ENCODE results near the gene NCBP3.
"Not testable (repeated sequence)": the region's sequence is repeated elsewhere in the genome, so short reads cannot be mapped to it uniquely, and the experiment has no call there.

Gene NCBP3

DNA sequence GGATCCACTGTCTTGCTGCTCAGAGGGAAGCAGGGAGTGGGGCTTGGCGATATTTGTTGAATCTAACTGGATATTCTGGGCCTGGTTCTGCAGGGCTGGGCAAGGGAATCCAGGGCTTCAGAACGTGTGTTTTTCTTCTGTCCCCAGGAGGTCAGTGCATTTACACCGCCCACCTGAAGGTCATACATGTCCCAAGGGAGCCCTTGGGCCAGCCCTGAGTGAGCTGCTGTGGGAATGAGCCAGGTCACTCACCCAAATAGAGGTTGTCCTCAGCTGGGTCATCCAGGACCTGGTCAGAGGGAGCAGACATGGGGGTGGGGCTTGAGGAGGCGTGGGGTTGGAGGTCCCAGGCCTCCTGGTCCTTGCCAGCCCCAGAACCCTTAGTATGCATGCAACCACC, 36.2 kb upstream of the NCBP3 start:
- DNase-seq (ENCODE audit: low read depth), result no peak

DNA sequence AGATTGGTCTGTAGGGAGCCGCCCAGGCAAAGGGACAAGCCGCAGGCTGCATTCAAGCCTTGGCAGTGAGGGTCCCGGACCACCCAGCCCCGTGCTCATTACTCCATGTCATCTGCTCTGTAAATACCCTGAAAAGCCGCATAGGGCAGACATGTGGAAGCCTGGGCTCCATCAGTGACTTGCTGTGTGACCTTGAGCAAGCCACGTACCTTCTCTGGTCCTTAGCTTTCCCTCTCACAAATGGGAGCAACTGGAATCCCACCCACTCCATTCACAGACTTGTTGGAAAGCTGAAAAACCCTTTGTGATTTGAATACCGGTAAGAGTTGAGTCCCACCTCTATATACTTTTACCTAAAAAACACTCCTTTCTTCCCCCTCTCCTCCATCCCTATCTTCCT, 34.9 kb upstream of the NCBP3 start:
- DNase-seq (ENCODE audit: low read depth), result no peak

DNA sequence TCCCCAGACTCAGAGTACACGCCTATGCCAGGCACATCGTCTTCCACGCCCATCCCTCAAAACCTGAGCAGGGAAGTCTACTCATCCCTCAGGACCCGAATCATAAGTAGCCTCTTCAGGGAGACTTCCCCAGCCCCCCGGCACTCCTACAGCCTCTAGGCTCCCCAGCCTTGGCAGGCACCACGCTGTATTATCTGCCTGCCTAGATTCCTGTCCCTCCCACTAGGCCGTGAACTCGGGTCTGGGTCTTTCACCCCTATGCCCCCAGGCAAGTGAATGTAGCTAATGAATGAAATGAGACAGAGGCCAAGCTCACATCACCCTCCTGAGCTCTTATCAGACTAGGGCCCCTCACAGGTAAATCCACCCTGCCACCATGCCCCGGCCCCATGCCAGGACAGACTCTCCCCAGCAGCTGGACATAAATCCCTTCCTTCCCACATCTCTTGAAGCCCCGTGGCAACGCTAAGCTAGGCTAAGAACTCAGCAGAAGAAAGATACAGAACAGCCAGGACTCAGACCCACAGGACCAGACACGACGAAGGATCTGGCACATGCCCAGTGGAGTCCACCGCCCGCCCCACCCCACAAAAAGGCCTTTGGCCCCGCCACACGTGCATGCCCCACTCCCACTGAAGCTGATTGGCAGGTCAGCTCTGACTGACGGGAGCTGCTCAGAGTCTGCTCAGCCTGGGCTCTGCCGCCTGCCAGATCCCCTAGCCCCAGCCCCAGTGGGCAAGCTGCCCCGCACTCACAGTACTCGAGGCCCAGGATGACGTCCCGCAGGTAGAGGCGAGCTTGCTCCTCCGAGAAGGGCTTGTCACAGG, 33.8 kb upstream of the NCBP3 start:
- DNase-seq (ENCODE audit: low read depth), result no peak

DNA sequence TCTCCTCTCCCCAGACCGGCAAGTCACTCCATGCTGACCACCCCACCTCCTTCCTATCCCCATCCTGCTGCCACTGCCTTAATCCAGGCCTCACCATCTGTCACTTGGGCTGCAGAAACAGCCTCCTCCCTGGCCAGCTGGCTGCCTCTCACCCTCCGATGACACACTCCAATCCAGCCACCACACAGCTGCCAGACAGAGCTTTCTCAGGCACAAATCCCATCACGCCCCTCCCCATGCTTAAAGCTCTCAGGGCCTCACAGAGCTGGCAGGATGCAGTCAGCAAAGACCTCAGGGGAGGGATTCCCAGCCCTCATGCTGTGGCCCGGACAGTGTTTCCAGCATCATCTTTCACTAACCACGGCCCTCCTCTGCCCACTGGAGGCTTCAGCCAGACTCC, 33.1 kb upstream of the NCBP3 start:
- DNase-seq (ENCODE audit: low read depth), result no peak

DNA sequence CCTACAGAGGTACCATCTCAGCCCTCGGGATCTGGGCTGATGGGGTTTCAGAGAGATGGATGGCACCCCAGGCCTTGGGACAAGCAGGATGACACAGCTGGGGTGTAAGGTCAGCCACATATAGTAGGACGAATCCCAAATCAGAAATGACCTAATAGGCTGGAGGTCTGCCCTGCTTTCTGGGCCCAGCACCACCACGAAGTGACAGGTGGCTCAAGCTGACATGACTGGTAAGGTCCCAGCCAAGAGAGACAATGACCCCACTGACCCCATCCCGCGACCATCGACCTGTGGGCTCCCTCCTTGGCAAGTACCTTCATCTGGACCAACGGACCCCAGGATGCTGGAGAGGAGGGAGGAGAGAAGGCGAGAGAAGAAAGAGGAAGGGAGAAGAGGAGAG, 31.2 kb upstream of the NCBP3 start:
- no peak for DNase-seq (ENCODE audit: low read depth)

DNA sequence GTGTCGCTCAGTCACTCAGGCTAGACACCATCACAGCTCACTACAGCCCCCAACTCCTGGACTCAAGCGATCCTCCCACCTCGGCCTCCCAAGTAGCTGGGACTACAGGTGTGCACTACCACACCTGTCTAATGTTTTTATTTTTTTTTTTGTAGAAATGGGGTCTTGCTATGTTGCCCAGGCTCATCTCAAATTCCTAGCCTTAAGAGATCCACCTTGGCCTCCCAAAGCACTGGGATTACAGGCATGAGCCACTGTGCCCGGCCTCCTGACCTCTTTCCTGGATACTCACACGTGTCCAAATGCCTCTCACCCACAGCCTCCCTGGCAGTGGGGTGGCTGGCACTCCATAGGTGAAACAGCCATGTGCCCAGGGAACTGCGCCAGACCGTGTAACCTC, 29.3 kb upstream of the NCBP3 start:
- DNase-seq (ENCODE audit: low read depth), result no peak

DNA sequence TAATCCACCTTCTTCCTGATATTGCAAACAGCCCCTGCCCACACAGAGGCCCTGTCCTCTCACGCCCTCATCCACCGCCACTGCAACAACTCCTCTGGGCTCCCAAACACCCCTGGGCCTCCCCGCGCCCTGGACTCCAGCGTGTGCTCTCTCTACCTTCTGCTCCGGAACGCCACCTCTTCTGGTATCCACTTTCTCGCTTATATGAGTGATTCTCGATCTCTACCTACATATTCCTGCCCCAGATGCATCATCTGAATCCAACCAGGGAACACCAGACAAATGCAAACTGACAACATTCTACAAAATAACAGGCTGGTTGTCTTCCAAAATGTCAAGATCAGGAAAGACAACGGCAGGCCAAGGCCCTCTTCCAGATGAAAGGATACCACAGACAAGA, 27.8 kb upstream of the NCBP3 start:
- DNase-seq (ENCODE audit: low read depth), result no peak

DNA sequence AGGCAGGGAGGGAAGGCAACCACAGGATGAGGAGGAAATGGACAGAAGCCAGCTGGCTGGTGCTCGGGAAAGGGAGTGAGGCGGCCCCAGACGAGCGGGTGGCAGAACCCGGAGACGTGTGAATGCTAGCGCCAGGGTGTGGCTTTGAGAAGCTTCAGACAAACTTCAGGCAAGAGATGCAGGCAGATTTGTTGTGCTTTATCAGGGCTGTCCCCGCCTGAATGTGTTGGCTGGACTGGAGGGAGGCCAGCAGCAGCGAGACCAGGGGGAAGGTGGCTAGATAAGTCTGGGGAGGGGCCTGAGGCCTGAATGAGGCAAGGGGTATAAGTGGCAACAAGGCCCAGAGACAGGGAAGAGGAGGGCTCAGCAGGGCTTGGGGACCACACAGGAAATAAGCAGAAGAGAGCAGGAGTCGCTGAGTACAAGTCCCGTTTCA, 24.8 kb upstream of the NCBP3 start:
- DNase-seq (ENCODE audit: low read depth), result no peak

DNA sequence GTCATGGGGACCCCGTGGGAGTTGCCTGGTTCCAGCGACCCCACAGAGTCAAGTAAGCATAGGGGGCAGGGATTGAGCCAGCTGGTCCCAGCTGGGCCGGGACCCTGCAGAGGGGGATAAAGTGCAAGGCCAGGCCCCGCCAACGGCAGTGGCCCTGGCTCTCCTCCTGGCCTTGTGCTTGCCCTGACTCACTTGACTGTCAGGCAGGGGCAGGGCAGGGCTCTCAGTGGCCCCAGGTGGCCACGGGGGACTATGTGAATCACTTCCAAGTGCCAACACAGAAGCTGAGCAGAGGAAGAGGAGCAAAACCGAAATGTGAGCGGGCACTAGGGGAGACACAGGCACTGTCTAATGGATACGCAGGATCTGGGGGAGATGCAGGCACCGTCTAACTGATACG, 21.6 kb upstream of the NCBP3 start:
- DNase-seq (ENCODE audit: low read depth), result no peak

DNA sequence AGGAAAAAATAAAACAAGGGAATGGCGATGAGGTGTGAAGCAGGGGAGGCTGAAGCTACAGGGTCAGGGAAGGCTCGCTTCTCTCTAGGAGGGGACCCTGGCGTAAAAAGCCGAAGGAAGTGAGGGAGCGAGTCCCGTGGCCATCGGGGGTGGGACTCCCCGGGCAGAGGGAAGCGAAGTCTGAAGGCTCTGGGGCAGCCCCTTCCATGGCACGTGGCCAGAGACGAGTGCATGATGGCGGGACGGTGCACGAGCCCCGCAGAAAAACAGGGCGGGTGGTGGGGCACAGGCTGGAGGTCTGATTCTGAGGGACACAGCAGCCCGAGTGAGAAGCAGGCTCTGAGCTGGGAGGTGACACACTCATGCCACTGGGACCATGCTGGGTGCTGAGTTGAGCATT, 21.1 kb upstream of the NCBP3 start:
- no peak for DNase-seq (ENCODE audit: low read depth)

DNA sequence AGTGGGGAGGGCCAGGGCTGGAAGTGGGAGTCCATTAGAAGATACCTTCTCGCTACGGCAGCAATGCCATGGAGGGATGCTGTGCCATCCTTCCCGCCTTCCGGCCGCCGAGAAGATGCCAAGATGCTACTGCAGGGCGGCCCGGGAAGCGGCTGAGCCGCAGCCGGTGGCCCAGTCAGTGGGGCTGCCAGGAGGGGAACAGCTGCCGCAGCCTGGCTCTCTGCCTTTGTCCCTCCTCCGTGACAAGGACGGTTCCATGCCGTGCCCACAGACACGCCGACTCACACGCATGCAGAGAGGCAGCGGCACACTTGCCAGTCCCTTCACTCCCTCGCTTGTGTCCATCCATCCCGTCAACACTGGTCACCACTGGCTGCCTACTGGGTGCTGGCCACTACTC, 20.2 kb upstream of the NCBP3 start:
- no peak for DNase-seq (ENCODE audit: low read depth)

DNA sequence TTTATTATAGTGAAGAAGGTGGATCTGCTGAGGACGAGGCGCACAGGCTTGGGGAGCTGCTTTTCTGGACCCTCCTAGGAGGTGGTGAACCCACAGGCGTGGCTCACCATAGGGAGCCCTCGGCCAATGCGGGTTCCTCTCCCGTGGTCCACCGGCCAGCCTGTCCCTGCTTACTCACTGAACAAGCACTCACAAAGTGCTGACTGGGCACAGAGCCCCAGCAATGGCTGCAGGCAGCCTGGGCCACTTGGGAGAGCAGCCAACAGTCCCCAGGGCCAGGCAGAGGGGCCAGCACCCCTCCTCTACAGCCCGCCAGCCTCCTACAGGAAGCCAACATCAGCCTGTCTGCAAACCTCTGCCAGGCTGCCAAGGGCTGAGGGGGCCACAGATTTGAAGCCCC, 19.1 kb upstream of the NCBP3 start:
- no peak for DNase-seq (ENCODE audit: low read depth)

DNA sequence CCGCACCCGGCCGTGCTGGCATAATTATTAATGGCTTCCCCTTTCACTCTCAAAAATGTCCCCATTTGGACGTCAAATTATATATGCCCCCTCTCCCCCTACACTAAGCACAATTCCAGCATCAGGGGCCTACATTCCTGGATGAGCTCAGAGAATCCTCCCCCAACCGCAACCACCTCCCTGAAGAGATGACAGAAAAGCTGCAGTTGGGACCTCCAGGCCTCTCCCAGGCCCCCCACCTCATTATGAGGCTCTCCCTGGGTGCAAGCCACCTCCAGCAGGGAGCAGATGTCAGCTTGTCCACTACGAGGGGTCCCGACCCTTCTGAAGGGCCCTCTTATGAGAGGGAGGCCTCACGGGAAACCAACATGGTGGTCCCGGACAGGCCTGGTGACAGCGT, 18.5 kb upstream of the NCBP3 start:
- no peak for DNase-seq (ENCODE audit: low read depth)

DNA sequence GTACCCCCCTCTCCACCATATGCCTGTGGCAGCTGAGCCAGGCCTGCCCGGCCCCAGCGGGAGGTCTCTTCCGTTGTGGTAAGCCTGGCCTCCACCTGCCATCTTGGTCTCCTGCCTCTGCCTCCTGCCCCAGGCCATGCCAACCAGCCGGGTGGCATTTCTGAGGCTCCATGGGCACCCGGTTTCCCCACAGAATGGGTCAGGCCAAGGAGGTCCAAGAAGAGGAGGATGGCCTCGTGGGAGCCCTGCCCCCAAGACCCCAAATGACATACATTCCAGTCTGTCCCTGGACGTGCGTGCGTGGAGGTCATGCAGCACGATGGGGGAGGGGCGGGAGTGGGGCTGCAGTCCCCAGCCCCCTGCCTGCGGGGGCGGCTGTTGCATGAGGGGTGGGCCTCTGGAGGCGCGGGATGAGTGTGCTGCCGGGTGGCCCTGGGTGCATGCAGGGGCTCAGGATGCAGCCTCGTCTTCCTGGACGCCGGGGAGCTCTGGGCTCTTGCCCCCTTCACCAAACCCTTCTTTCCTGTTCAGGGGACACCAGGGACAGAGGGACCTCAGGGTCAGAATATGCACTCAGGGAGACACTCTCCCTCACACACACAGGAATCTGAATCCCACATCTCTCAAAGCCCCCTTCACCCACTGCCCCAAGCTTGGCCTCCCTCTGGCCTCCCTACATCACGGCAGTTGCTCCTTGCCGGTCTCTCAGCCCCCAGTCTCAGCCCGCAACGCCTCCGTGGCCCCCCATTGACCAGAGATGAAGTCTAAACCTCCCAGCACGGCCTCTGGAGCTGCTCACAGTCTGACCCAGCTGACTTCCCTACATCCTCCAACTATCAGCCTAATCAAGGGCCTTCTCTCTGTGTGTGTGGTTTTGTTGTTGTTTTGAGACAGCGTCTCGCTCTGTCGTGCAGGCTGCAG, 16.0 kb upstream of the NCBP3 start:
- no peak for DNase-seq (ENCODE audit: low read depth)

DNA sequence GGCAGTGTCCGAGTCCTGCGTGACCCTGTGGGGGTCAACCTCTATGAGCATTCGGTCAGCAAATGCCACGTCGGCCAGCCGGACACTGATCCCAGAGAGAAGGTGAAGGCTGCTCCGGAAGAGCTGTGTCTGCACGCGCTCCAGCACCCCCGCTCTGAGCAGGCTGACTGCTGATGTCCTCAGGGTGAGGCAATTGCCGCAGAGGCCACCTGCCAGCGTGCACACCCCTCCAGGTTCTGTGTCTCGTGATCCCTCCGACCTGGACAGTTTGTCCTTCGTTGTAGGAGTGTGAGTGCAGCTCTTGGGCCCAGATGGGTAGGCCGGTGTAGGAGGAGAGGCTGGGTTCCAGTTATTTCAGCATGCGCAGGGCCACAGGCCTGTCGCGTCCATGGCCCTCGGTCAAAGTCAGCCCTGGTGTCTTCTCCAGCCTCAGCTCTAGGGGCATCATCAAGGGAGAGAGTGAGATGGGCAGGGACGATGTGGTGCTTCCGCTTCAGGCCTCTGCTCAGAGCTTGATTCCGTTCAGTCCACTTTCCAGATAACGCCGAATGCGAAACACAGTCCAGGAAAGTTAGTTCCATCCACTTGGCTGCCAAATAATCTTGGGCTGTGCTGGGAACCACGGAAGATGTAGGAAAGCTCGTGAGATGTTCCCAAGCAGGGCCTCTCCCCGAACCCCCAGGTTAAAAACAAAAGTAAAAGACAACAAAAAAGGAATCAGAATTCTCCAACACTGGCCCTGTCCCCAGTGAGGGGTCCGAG, 15.1 kb upstream of the NCBP3 start:
- DNase-seq (ENCODE audit: low read depth), result no peak

DNA sequence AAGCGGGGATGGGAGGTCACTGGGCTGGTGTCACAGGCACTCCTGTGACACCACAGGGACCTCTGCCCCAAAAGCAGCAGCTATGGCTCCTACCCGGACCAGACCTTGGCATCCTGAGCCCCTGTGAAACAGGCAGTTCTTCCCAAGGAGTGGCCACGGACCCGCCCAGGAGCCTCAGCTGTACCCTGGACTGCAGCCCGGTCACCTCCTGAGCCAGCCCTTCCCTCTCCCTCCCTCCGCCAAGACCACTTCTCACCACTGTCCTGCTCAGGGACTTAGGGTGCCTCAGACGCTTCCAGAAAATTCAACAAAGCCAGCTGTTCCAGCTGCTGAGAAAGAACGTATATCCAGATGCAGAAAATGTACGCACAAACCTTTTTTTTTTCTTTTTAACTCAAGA, 13.9 kb upstream of the NCBP3 start:
- DNase-seq (ENCODE audit: low read depth), result no peak

DNA sequence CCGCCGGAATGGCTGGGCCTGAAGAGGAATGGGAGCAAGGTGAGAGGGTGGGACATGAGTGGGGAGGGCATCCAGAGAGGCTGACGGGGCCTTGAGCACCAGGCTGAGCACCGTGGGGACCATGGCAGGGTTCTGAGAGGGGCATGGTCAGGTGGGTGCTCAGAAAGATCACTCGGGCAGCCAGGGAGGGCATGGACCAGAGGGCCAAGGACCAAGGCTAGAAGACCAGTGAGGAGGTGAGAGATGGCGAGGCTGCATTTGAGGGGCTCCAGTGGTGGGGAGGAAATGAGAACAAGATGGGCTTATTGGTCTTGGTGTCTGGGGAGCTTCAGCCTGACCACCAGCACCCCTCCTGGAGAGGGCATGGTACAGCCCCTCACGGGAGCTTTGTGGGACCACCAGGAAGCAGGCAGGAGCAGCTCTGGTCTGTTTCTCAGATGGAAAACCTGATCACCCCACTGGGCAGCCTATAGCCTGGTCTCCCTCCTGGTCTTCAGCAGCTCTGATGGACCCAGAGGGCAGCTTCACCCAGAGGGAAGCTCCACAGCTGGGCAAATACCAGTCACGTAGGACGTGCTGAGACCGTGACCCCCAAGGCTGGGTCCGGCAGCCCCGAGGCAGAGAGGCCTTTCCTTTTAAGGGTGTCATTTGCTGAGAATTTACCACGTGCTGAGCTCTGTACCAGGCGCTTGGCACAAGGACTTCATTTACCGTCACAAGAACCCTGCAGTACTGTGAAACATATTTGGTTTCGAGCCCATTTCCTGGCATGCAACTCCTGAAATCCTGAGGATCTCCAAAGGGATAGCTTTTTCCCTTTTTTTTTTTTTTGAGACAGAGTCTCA, 11.4 kb upstream of the NCBP3 start:
- DNase-seq (ENCODE audit: low read depth), result no peak

DNA sequence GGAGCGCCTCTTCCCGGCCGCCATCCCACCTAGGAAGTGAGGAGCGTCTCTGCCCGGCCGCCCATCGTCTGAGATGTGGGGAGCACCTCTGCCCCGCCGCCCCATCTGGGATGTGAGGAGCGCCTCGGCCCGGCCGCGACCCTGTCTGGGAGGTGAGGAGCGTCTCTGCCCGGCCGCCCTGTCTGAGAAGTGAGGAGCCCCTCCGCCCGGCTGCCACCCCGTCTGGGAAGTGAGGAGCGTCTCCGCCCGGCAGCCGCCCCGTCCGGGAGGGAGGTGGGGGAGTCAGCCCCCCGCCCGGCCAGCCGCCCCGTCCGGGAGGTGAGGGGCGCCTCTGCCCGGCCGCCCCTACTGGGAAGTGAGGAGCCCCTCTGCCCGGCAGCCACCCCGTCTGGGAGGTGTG, 8.2 kb upstream of the NCBP3 start:
- DNase-seq (ENCODE audit: low read depth), result not testable (repeated sequence)

DNA sequence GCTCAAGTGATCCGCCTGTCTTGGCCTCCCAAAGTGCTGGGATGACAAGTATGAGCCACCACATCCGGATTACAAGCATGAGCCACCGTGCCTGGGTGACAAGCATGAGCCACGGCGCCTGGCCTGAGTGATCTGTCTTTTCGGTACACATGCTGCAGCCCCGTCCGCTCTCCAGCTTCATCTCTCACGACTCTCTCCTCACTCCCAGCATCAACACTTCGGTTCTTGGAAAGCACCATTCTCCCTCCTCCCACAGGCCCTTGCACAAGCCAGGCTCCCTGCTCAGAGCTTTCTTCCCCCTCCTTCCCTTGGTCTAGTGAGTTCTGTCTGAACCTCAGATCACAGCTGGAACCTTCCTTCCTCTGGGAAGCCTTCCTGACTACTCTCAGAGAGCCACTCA, 6.5 kb upstream of the NCBP3 start:
- no peak for DNase-seq (ENCODE audit: low read depth)

DNA sequence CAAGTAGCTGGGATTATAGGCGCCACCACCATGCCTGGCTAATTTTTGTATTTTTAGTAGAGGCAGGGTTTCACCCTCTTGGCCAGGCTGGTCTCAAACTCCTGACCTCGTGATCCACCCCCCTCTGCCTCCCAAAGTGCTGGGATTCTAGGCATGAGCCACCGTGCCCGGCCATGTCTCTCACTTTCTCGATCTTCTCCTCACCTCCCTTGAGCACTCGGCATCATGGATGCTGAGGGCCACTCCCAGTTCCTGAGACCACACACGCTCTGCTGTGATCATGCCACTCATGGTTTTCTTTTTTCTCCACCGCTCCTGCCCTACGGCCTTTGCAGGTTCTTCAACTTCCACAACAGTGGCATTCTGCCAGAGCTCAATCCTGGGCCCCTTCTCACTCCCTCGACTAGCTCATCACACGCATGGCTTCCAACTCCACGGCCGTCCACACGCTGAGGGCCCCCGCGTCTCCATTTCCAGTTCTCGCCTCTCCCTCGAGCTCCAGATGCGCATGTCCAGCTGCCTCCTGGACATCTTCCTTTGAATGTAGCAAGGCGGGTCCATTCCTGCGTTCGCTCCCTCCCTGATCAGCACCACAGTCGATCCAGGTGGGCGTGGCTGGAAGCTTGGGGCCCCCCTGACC, 5.5 kb upstream of the NCBP3 start:
- DNase-seq (ENCODE audit: low read depth), result no peak

DNA sequence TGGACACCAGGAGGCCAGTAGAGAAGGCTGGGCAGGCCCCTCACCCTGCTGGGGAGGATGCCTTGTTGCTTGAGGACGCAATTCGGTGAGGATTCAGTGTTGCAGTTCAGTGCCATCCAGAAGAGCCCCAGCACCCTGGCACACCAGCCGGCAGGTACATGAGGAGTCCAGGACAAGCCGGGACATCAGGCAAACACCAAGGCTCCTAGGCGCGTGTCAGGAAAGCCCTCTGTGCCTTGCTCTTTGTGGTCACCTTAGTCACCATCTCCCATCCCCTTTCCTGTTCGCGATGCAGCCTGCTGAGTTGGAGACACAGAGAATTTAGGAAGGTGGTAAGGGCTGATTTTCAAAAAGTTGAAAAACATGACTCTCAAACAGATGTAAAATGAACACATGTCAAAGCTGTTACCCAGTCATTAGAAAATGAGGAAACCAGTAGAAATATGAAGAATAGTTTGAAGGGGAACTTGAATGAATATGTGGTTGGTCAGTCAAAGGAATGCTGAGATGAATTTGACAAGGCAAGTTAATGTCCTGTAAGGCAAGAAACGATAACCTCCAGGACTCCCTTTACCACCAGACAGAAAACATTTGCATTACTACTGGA, 2.3 kb upstream of the NCBP3 start:
- no peak for DNase-seq (ENCODE audit: low read depth)
